Activated CD4-positive, CD25-positive, alpha-beta regulatory T cell (primary cell): ENCODE data around the gene PABPN1L.

Experiments used
- DNase-seq, 4 experiments: peaks; one replicate each; lab custom pipeline; 2025; lab: John Stamatoyannopoulos, UW

The PABPN1L gene, protein sequence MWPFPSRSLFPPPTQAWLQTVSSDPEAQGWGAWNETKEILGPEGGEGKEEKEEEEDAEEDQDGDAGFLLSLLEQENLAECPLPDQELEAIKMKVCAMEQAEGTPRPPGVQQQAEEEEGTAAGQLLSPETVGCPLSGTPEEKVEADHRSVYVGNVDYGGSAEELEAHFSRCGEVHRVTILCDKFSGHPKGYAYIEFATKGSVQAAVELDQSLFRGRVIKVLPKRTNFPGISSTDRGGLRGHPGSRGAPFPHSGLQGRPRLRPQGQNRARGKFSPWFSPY

DNA sequence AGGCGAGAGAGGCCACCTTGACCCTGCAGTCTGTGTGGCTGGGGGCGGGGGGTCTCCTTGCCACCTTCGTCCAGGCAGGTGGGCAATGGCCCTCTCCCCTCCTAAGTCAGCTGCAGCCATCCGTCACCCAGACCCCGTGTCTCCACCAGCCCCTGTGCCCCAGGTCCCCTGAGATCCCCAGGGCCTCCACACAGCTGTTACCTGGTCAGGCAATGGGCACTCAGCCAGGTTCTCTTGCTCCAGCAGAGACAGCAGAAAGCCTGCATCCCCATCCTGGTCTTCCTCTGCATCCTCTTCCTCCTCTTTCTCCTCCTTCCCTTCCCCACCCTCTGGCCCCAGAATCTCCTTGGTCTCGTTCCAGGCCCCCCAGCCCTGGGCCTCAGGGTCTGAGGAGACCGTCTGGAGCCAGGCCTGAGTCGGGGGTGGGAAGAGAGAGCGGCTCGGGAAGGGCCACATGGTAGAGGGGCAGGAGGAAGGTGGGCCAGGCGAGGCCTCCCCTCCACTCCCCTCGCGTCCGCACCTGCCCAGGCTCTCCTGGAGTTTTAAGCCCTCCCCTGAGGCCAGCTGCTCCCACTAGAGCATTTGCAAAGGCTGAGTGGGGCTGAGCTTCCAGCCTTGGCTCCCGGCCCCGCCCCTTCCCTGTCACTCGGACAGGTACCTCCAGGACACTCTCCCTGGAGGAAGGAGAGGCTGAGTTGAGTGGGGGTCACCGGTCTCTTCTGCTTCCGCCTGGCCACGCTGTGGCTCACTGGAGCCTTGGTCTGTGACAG, at the start of gene PABPN1L:
TSS of gene PABPN1L (minus strand) at position 510 of the 770 bp plus-strand sequence. CDS start at position 456, 54 bp downstream.
- DNase-seq, result no peak

DNA sequence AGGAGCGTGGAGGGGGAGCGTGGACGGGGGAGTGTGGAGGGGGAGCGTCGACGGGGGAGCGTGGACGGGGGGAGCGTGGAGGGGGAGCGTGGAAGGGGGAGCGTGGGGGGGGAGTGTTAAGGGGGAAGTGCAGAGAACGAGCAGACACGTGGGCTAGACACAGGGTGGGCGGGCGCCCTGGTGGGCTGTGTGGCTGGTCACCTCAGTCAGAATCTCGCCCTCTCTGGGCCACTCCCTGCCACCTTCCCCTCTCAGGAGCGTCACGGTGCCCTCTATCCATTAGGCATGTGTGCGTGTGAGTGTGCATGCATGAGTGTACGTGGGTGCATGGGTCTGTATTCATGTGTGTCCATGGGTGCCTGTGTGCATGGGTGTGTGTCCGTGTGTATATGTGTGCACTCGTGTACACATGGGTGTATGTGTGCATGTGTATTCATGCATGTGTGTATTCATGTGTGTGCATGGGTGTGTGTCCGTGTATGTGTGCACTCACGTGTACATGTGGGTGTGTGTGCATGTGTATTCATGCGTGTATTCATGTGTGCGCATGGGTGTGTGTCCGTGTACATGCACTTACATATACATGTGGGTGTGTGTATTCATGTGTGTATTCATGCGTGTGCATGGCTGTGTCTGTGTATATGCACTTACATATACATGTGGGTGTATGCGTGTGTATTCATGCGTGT, 49.3 kb upstream of the PABPN1L start:
- DNase-seq, result no peak

DNA sequence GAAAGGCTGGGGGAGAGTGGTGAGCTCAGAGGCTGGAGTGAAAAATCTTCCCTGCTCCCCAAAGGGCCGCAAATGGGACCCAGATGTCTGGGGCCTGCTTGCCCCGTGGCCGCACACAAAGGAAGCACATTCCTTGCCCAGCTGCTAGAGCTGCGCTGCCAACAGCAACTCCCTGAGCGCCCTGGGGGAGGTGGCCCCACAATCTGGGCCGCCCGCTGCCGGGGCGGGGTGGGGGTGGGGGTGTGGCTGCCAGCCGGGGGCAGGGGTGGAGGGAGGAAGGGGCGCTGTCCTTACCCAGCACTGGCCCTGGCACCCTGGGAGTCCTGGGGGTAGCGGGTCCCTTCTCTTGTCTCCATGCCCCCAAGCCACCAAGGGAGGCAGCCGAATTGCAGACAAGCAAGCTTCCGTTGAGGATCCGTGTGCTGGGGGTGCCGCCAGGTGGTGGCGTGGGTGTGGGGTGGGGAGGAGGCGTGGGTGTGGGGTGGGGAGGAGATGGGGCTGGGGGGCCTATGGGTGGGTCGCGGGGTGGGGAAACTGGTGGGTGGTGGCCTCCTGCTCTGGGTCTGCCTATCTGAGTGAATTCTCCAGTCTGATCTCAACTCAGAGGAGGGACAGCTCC, 48.4 kb upstream of the PABPN1L start:
- no peak for DNase-seq

DNA sequence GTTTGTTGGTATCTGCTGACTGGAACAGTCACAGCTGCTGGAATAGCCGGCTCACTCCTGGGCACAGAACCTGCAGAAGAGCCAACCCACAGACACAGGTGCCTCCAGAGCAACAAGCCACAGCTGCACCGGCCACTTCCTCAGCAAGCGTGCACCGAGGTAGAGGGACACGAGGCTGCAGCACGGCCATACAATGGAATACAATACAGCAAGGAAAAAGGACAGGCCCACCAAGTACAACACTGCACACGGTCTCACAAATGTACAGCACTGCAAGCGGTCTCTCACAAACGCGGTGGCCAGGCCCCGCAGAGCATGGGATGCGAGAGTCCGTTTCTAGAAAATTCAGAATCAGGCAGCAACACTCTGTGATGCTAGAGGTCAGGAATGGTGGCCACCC, 47.4 kb upstream of the PABPN1L start:
- no peak for DNase-seq

DNA sequence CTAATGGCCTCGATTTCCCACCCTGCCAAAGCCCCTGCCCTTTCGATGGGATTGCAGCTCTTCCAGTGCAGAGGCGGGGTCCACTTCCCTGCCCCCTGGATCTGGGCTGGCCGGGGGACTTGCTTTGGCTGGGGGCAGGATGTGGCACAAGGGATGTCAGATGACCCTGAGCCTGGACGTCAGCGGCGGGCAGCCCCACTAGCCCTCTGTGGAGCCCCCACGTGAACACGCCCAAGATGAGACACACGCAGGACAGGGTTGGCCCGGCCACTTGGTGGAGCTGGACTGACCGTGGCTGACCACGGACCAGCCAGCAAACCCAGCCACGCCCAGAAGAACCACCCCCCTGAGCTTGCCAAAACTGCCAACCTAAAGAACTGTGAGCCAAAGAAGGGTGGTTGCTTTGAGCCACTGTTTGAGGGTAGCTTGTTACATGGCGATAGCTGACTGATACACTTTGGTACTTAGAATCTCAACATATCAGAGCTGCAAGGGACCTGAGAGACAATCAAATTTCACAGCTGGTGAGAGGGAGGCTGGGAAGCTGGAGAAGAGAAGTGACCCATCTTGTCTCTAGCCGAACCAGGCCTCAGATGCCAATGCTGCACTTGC, 46.6 kb upstream of the PABPN1L start:
- no peak for DNase-seq

DNA sequence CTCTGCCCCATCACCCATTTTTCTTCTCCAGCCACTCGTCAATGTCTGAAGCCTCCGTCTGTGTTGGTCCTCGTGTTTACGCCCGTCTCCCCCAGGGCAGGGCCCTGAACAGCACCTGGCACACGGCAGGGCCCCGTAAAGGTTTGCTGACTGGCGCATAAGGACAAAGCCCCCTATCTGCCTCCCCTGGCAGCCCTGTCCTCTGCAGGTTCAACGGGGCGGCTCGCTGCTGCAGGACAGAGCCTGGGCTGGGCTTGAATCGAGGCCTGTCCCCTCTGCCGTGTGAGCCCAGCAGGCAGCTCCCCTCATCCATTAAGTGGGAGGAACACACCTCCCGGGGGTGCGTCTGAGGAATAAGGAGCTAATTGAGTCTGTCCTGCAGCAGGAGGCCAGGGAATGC, 46.1 kb upstream of the PABPN1L start:
- no peak for DNase-seq

DNA sequence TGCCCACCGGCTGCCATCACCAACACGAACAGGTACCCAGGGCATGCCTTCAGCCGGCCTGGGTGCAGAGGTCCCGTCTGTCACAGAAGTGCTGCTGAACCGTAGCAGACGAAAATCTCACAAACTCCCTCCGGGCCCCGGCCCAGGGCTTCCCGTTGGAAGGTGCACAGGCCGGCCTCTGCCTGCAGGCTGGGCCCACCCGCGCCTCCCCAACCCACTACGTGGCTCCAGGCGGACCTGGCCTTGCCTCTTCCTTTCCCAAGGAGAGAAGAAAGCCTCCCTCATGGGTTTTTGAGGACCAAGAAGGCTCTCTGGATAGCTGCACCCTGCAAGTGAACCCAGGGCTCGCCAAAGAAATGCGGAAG, 45.5 kb upstream of the PABPN1L start:
- no peak for DNase-seq

DNA sequence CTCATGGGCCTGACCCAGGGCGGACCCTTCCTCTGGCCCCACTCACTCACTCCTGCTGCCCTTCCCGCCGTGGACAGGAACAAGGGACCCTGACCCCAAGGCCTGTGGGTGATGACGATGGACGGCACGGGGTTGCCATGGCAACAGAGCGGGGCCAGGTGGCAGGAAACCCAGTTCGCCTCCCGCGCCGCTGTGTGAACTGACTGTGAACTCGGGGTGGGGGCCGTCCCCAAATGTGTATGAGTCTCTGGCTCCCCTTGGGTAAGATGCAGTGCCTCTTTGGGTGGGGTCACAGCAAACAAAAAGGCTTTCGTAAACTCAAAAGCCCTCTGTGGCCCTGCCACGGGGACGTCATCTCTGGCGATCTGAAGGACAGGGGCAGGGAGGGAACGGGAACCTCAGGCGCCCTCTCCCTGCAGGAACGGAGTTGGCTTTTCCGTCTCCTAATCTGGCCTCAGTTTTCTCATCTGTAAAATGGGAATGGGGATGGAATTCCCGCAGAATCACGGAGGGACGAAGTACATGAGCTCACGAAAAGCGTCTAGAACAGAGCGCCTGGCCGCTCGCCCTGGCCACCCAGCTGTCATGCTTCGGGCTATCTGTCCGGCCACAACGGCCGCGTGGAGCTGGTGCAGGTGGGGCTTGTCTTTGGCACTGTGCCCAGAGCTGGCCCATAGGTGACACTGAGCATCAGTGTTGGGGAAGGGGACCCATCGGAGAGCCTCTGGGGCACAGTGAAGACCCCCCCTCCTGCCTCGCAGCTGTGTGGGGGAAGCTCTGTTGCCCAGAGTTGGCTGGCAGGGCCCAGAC, 44.9 kb upstream of the PABPN1L start:
- no peak for DNase-seq

DNA sequence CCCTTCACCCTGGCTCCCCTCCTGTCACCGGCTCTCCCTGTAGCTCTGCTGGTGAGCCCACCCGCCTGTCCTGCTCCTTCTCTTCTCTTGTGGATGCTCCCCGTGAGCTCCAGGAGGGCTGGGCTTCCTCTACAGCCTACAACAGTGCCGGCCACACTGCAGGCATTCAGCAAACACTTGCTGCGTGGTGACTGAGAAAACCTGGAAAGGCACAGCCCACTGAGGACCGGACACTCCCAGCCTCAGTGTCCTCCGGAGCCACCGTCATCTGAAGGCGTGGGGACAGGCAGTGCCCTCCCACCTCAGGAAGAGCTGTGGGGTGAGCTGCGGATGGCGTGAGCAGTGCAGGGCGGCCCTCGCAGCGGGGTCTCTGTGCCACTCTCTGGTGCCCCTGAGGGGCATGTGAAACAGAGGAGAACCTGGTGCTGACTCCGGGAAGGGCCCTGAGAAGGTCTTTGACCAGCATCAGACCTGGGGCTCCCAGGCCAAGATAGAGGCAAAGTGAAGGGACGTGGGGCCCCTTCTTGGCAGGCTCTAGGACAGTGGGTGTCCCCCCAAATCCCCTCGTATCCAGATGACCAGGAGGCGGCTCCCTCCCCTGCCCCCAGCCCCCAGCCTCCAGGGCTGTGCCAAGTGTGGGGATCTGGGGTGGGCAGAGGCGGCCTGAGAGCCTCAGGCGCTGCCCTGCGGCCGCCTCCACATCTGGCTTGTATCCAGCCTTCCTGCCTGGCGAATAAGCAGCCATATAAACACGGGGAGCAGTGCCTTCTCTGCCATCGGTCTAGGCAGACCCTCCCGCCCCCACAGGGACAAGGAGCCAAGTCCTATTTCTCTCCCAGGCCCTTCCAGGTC, 44.0 kb upstream of the PABPN1L start:
- DNase-seq, result no peak

DNA sequence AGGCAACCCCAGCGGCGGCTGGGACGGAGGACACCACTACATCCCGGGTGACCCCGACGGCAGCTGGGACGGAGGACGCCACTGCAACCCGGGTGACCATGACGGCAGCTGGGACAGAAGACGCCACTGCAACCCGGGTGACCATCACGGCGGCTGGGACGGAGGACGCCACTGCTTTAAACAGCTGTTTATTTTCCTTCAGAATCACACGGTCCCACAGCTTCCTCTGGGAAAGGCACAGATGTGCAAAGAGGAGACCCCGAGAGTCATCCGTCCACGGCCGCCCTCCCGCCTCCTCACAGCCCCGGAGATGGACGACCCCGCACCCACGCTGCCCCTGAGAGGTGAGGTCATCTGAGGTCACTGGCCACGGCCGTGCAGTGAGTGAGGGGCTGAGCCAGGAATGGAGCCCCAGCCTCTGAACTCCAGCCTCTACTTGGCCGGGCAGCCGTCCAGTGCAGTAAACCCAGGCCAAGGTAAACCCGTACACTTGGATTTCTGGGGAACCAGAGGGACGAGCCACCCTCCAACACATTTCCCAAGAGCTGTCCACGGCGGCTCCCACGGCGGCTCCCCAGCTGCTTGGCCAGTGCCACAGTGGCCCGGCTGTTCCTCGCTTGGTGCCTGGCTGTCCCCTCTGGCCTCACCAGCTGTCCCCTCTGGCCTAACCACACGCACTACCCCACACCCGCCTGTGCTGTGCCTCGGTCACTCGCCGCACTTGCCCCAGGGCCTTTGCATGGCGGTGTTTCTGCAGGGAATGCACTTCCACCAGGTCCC, 43.2 kb upstream of the PABPN1L start:
- no peak for DNase-seq

DNA sequence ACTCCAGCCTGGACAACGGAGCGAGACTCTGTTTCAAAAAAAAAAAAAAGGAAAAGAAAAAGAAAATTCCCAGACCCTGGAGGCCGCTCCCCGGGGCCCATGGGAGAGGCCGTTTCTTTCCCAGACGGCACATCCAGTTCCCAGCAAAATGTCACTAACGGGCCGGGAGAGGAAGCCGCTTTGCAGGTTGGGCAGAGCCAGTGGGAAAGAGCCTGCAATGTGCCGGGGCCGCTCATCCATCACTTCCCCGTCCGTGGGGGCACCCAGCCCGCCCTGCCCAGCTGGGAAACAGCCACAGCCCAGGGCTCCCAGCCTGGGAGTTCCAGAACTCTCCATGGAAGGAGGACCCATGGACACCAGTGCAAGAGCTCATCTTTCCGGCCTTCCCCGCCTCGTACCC, 41.8 kb upstream of the PABPN1L start:
- DNase-seq, result no peak

DNA sequence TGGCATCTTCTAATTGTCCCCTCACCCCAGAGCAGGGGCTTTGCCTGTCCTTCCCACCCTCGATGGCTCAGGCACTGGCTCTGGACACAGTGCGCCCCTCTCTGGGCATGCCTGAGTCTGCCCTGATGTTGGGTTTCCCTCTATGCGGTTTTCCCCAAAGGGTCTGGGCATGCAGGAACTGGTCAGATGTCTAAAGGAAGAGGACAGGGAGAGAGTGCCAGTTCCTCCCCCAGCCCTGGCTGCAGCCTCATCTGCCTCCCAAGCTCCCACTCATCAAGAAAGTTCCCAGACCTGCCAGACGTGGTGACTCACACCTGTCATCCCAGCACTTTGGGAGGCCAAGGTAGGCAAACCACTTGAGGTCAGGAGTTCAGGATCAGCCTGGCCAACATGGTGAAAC, 41.3 kb upstream of the PABPN1L start:
- DNase-seq, result no peak

DNA sequence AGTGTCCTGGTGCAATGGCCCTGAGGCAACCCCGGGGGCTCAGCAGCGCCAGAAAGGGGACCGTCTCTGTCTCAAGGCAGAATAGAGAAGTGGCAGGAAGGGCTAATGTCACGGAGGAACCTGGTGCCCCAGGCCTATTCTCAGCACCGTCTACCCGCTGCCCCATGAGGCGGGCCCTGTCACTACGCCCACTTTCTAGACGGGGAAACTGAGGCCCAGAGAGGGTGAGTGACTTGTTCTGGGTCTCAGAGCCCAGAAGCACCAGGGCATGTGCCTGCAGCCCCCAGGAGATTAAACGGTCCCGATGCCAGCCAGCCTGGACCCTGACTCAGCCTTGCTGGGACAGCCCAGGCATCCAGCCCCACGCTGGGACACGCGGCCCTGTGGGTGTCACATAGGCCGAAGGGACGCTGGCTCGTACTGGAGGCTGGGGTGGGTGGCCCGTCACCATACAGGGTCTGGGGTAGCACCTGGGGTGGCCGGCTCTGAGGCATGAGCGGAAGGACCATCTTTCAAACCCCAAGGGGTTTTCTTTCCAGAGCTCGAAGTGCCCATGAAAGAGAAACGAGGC, 40.2 kb upstream of the PABPN1L start:
- DNase-seq, result no peak

DNA sequence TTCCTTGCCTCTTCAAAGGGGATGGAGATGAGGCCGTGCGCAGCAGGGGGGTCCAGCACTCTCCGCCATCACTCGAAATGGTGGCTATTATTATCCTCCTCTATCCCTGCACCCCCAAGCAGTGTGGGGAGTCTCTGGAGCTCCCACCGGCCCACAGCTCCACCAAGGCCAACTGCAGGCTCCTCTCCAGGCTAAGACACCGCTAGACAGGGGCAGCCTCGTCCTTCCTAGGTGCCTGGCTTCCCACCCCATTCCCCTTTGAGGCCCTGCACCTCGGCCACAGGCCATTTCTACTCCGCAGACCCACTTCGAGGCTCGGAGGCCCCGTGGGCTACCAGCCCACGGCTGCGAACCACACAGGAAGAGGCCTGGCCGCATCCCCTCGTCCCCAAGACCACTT, 39.6 kb upstream of the PABPN1L start:
- DNase-seq, result no peak

DNA sequence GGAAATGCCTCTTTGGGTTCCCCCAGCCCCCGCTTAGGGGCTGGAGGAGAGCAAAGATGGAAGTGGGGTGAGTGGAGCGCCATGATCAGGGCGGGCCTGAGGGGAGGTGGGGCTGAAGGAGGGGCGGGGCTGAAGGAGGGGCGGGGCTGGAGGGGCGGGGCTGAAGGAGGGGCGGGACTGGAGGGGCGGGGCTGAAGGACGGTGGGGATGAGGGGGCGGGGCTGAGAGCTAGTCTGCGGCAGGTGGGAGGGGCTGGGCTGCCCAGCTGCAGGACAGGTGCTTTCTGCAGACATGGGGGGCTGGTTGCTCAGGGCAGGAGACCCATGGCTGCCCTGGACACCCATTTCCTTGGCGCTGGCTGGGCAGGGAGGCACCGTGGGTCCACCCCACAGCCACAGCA, 39.1 kb upstream of the PABPN1L start:
- DNase-seq, result no peak

DNA sequence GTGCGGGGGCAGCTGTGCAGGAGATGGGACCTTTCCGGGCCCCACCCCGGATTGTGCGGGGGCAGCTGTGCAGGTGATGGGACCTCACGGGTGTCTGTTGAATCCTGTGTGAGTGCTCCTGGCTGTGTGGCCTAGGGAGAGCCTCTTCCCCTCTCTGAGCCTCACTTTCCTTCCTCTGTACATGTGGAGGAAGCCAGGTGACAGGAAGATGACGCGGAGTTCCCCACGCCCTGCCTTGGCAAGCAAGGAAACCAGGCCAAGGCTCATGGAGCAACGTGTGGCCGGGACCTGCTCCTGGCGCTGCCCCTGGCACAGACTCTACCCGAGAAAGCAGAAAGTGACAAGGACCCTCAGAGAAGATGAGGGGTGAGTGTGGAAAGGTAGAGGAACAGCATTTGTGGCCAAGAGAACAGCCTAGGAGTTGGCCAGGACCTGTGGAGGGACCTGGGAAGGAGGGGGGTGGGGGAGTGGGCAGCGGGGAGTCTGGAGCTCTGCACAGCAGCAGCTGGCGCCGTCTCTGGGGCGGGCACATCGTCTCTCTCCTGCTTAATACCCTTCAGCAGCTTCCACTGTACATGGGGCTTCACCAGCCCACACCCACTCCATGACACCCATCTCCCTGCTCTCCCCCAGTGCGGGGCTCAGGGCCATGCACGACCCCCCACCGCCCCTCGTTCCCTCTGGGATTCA, 38.4 kb upstream of the PABPN1L start:
- DNase-seq, result no peak

DNA sequence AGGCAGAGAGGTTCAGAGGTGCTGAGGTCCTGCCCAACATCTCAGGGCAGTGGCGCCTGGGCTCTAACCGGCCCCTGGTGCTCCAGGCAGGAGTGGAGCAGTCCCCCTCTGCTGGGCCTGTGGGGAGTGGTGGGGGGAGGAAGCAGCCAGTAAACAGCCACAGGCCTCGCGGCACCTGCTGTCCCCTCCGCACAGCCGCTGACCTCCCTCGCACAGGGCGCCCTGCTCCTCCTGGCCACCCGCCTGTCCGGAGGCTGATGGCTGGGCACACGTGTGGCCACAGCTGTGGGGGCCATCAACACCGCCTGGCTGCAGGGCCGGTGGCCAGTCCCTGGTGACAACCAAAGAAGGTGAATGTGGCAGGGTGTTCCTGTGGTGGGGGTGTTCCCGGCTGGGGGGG, 36.8 kb upstream of the PABPN1L start:
- no peak for DNase-seq

DNA sequence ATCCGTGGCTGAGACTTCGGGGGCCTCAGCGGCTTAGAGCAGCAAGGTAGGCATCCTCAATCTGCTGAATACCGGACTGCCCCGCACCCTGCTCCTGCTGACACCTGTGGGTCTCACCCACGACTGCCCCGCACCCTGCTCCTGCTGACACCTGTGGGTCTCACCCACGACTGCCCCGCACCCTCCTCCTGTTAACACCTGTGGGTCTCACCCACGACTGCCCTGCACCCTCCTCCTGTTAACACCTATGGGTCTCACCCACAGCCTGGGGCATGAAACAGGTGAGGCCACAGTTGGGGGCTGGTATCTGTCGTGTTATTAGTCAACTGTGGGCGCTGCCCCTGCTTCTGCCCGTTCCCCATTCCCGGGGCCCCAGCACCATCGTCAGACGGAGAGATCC, 36.3 kb upstream of the PABPN1L start:
- no peak for DNase-seq
